Inflammatory macrophage treated with lipopolysaccharide for 1 hour (primary cell): ENCODE results near the gene ATG101.

Source experiments
- DNase-seq, 2 donors: peaks; one replicate each; pipeline ENCODE4 v3.0.0-alpha.2; 2020 to 2022

The ATG101 gene, protein sequence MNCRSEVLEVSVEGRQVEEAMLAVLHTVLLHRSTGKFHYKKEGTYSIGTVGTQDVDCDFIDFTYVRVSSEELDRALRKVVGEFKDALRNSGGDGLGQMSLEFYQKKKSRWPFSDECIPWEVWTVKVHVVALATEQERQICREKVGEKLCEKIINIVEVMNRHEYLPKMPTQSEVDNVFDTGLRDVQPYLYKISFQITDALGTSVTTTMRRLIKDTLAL

DNA sequence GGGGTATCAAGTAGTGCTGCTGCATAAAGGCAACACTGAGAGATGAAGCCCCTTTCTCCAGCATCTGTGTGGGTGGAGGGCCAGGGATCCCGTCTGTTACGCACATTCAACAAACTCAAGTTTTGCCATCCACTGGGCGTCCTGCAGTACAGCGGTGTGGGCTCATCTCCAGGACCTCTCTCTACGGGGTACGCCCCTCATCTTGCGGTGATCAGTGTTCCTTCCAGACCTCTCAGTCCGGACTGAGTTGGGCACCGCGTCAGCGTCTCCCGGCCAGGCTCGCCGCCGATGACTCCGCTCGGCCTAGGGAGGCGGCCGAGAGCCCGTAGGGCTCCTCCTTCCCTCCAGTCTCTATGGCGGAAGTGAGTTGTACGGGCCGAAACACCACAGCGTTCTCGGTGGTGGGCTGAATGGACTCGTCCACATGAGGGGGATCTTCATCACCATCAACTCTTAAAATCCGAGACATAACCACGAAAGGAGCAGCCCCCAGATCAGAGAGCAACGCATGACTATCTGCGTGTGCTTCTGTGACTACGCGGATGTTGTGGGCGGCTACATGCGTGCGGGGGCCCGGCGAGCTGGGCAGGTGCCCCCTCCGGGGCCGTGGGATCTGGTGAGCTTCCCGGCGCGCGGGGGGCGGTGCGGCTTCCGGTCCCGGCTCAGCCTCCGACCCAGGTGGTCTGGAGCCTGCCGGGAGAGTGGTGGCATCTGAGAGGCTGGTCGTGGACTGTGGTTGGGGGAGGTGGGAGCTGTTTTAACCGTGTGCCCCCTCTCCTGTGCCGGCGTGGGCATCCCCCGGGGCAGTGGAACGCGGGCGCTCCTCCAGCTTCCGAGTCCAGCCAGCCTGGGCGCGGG, at the start of gene ATG101:
ATG101 (plus strand) TSS at position 652 of the 858 bp plus-strand sequence. CDS start 3,673 bp downstream, outside the sequence.
- DNase-seq: peak; percentile 91 to 94

GRCh38 chr12:52020539-52021336, 49.0 kb upstream of the ATG101 start:
- peak; percentile 34 to 47 for DNase-seq

DNA sequence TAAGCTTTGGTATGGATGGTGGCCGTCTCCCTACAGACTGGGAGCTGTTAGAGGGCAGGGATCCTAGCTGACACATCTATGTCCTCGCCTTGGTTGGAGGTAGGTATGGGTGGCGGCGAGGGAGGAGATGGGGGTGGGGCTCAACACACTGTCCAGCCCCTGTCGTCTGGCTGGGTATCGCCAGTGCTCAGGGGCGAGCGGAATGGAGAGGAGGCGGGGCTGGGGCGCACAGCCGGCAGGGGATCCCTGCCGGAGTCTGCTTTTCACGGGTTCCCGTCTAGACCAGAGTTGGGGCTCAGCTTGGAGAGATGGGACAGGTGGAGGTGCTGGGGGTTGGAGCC, 47.0 kb upstream of the ATG101 start:
- no peak for DNase-seq

- DNase-seq: peak; percentile 69 to 86
Measured at GRCh38 chr12:52023182-52023975, 46.4 kb upstream of the ATG101 start.

- no peak for DNase-seq
Measured at GRCh38 chr12:52023976-52024688, 45.6 kb upstream of the ATG101 start.

DNA sequence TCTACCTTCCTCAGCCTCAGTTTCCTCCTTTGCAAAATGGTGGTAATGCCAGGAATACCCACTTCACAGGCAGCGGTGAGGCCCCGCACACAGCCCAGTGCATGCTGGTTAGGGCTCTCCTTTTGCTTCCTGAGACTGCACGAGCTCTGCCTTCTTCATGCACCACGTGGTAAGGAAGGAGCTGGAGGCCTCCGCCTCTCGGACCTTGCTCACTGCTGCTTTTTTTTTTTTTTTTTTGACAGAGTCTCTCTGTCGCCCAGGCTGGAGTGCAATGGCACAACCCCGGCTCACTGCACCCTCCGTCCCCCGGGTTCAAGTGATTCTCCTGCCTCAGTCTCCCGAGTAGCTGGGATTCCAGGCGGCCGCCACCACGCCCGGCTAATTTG, 44.9 kb upstream of the ATG101 start:
- DNase-seq: peak; percentile 47 to 71

DNA sequence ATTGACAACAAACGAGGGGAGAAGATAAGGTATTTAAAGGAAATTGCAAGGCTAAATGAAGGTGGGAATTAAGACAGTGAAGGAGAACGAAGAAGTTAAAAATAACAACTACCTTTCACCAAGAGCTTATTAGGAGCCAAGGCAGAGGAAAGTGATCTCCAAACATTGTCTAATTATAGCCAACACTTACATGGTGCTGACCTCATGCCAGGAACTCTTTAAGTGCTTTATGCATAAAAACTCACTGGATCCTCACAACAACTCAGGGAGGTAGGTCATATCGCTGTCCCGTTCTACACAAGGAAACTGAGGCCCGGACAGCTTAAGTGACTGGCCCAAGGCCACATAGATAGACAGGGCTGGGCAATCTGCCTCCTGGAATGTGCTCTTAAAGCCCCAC, 43.5 kb upstream of the ATG101 start:
- no peak for DNase-seq

- no peak for DNase-seq
Measured at GRCh38 chr12:52027085-52027843, 42.5 kb upstream of the ATG101 start.

DNA sequence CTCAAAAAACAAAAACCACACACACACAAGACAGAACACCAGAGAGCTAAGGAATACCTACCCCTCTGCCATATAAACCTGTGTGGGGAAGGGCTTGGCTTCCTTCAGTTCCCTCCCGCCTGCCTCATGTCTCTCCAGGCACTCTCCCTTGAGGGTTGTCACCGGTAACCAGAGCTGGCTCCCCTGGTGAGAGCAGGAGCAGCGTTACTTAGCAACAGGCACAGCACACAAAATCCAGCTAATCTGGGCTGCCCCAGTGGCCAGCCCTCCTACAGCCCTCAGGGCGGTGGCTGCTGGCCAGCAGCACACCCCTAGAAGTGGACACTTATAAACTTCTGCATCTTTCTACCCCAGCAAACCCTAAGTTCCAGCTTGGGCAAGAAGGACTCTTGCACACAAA, 40.1 kb upstream of the ATG101 start:
- no peak for DNase-seq

GRCh38 chr12:52032446-52032803, 37.4 kb upstream of the ATG101 start:
- DNase-seq: no peak

DNA sequence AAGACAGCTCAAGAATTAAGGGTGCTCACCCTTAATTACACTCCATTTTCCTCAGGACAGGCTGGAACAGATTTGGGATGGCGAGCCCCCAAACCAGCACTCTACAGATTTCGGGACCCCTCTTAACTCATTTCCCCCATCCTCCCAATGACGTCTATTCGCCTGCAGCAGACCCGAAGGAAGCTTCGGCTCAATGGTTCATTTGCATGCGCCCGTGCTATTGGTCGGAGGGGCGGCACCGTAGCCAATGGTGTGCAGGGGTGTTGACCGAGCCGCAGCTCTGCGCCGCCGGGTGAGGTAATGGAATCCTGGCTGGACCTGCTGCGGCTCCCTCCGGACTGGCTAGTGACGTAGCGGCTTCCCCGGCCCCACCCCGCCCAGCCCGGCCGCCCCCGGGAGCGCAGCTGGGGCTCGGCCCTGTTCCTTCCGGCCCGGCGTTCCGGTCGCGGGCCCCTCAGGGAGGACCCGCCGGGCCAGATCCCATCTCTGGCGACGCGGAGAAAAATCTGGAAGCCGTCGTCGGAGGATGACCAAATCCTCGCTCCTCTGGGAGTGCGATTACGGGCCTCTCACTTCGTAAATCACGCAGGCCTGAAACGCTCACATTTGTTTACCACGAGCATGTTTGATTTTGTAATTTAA, 36.9 kb upstream of the ATG101 start:
- peak; percentile 92 to 93 for DNase-seq

GRCh38 chr12:52033446-52034140, 36.2 kb upstream of the ATG101 start:
- no peak for DNase-seq

DNA sequence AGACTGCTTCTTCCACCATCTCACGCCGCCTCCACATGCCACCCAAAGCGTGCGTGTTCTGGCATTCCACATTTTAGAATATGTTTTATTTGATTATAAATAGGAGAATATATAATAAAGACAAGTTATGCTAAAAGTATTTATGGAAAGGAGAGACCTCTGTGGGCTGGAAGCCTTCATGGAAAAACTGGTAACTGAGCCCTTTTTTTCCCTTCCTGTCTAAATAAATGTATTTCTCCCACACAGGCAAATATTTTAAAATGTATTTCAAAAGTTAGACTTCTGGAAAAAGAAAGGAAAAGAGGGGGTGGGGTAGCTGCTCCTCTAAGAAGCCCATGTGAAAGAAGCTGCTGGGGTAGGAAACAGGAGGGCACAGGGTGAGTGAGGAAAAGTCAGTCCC, 34.6 kb upstream of the ATG101 start:
- no peak for DNase-seq

- DNase-seq: no peak
Measured at GRCh38 chr12:52035926-52036325, 33.9 kb upstream of the ATG101 start.

DNA sequence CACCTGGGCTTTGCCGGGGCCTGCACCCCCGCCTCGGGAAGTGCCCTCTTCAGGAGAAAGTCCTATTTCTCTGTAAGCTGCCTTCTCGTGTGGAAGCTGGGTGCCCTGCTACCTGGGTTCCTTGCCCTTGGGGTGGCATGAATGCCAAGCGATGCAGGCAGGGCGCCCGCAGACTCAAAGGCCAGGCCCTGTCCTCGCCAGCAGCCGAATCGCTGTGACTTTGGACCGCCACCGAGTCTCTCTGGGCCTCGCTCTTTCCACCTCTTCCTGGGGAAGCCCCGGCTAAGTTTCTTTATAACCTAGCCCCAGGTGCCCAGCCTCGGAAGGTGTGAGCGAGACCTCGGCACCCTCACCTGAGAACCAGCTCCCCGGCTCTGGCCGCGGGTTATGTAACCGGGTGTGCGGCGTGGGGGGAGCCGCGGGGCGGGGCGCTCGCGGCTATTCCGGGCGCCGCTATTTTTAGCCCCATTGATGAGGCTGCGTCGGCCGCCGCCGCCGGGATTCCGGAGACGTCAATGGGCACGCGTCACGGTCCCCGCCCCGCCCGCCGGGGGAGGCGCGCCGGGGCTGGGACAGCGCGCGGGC, 33.1 kb upstream of the ATG101 start:
- peak; percentile 45 to 81 for DNase-seq

- no peak for DNase-seq
Measured at GRCh38 chr12:52037248-52037861, 32.4 kb upstream of the ATG101 start.

GRCh38 chr12:52038447-52038846, 31.3 kb upstream of the ATG101 start:
- DNase-seq: no peak

DNA sequence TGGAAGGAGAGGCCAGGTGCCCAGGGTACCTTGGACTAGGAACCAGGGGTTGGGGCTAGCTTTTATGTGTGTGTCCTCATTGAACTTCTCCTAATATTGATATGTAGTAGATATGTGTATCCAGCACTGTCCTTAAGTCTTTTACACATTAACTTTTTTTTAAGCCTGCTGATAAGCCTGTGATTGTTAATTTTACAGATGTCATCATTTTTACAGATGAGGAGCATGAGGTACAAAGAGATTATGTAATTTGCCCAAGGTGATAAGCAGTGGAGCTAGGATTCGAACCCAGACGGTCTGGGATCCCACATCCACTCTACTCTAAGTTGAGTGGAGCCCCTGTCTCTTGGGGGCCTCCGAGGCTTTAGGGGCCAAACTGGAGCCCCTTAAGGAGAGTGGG, 28.7 kb upstream of the ATG101 start:
- DNase-seq: no peak

GRCh38 chr12:52041695-52042123, 28.1 kb upstream of the ATG101 start:
- no peak for DNase-seq
